ENCODE measurements around the gene SYPL1. TPM values are rescaled to one million over a fixed set of nuclear protein-coding genes. Genes with fewer than 3 reads are reported as not detected.

The SYPL1 gene
- total RNA-seq, 1 experiment from 2014 or later = 39.2 TPM

DNA sequence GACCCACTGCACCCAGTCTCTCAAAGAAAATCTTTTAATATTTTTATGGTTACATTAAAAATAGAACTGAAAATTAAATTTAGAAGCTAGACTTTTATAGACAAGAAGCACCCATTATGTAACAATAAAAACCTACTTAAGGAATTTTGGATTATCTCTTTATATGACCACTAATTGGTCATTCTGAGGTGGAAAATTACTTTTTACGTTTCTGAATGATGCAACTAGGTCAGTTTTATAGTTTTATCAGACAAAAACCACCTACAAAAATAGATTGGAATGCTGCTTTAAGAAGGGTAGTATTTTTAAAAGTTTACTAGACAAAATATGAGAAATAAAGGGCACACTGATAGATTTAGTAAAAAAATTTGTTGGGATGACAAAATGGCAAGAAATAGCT is 16.5 kb downstream of the SYPL1 start:
- no peak overlapping the region for H3K9ac ChIP-seq (ENCODE audit: extremely low read depth, insufficient read length, low read length)
- WGBS (ENCODE audit: extremely low coverage, insufficient read length, low lambda C conversion rate) = no CpG with 5 or more reads among the region's 1 CpG
- no peak for DNase-seq
- H3T11ph ChIP-seq (ENCODE audit: low read length) = no peak overlapping the region
- no peak overlapping the region for H3K23ac ChIP-seq (ENCODE audit: insufficient read length, low read depth, low read length)
- no peak overlapping the region for H2BK20ac ChIP-seq (ENCODE audit: low read depth, low read length, poor library complexity, severe bottlenecking)
- H3K27me3 ChIP-seq (ENCODE audit: insufficient read depth, low read length) = no peaks in the 10 kb centered on the region
- no peak overlapping the region for H2BK12ac ChIP-seq (ENCODE audit: insufficient read length, low read depth, low read length)
- no peak overlapping the region for H2BK15ac ChIP-seq (ENCODE audit: low read depth, low read length)
- no peaks in the 10 kb centered on the region for H3K23me2 ChIP-seq (ENCODE audit: insufficient read length, low read depth, low read length, poor library complexity, severe bottlenecking)
- no peak overlapping the region for H3K27ac Mint-ChIP-seq
- H3K56ac ChIP-seq (ENCODE audit: insufficient read length, low read depth, low read length) = no peak overlapping the region
- H3K18ac ChIP-seq (ENCODE audit: insufficient read length, low read depth, low read length) = no peak overlapping the region
- no peak overlapping the region for H4K8ac ChIP-seq (replicated peaks; ENCODE audit: insufficient read length, low read depth, low read length)
- H4K91ac ChIP-seq (ENCODE audit: insufficient read length, low read depth, low read length) = no peak overlapping the region
- no peaks in the 10 kb centered on the region for H4K20me1 ChIP-seq (ENCODE audit: control insufficient read depth, insufficient read depth, insufficient read length)
- H3K79me2 ChIP-seq (ENCODE audit: insufficient read depth, low read length) = no peaks in the 10 kb centered on the region
- H3K14ac ChIP-seq (ENCODE audit: insufficient read depth, low read length) = no peak overlapping the region
- H3K4me3 Mint-ChIP-seq = no peak overlapping the region
- H2BK120ac ChIP-seq (ENCODE audit: low read depth, low read length, poor library complexity, severe bottlenecking) = no peak overlapping the region
- H3K4ac ChIP-seq (ENCODE audit: low read depth, low read length) = no peak overlapping the region
- H3K27me3 Mint-ChIP-seq (ENCODE audit: low read depth) = no peaks in the 10 kb centered on the region
- no peaks in the 10 kb centered on the region for H3K4me1 ChIP-seq (ENCODE audit: insufficient read depth, low read length)
- no peak overlapping the region for H2BK5ac ChIP-seq (ENCODE audit: insufficient read length, low read length)
- no peak overlapping the region for H4K5ac ChIP-seq (ENCODE audit: insufficient read length, low read depth, low read length)
- TF ChIP-seq, protein P1, sequence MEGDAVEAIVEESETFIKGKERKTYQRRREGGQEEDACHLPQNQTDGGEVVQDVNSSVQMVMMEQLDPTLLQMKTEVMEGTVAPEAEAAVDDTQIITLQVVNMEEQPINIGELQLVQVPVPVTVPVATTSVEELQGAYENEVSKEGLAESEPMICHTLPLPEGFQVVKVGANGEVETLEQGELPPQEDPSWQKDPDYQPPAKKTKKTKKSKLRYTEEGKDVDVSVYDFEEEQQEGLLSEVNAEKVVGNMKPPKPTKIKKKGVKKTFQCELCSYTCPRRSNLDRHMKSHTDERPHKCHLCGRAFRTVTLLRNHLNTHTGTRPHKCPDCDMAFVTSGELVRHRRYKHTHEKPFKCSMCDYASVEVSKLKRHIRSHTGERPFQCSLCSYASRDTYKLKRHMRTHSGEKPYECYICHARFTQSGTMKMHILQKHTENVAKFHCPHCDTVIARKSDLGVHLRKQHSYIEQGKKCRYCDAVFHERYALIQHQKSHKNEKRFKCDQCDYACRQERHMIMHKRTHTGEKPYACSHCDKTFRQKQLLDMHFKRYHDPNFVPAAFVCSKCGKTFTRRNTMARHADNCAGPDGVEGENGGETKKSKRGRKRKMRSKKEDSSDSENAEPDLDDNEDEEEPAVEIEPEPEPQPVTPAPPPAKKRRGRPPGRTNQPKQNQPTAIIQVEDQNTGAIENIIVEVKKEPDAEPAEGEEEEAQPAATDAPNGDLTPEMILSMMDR (conservative IDR thresholded peaks at IDR 0.05) = no peak
- H3K79me1 ChIP-seq (ENCODE audit: insufficient read depth, low read depth, low read length, poor library complexity, severe bottlenecking) = no peaks in the 10 kb centered on the region
- H3K4me1 Mint-ChIP-seq = peaks cover 2 to 5% of the 10 kb centered on the region in 2 experiments; a peak in 3 of 4 replicates
- H3K4me2 ChIP-seq (ENCODE audit: insufficient read depth, insufficient read length, low read length) = no peak overlapping the region
- H2AFZ ChIP-seq (ENCODE audit: low read length) = no peak overlapping the region
- H3K9me3 ChIP-seq (ENCODE audit: control insufficient read depth, low read depth, low read length) = no peaks in the 10 kb centered on the region
- no peak overlapping the region for H2AK5ac ChIP-seq (ENCODE audit: insufficient read length, low read length)
- no peak overlapping the region for H3K27ac ChIP-seq (ENCODE audit: insufficient read length, low read depth, low read length)
- peaks cover 5 to 35% (median 29%) of the 10 kb centered on the region in 3 experiments; a peak in 5 of 7 replicates for H3K36me3 Mint-ChIP-seq (ENCODE audit: insufficient read depth in 1 of 3, low read depth in 3 of 3)
- H3K9me3 Mint-ChIP-seq = no peaks in the 10 kb centered on the region

Measured in H9 (cell line).